Activated CD4-positive, alpha-beta T cell treated with anti-CD3 and anti-CD28 coated beads, Interleukin-2, amount 10 ng/mL, durations not matched to agents 7 days and 5 days (primary cell): ENCODE results near the gene MYH9. TPM values are rescaled to one million over a fixed set of nuclear protein-coding genes. Genes with fewer than 3 reads are reported as not detected.
A peak's percentile ranks its signal among the peaks of the same experiment; 100 is the strongest.
"Not testable (repeated sequence)": the region's sequence is repeated elsewhere in the genome, so short reads cannot be mapped to it uniquely, and the experiment has no call there.

Source experiments
- CTCF ChIA-PET: fragments of 350-600 bp; sonication (Branson Sonifier 250); formaldehyde crosslinking; loops from one replicate; lab custom pipeline; 2021; ENCODE audit warnings: antibody characterized with exemption; lab: Charles Lee
- POLR2A ChIA-PET: fragments of 350-600 bp; sonication (Branson Sonifier 250); formaldehyde crosslinking; loops from one replicate; lab custom pipeline; 2021; ENCODE audit warnings: antibody characterized with exemption; lab: Charles Lee
- DNase-seq: peaks from one replicate; pipeline ENCODE4 v3.0.0-alpha.2; 2020
- H3K27ac Mint-ChIP-seq: one replicate; pipeline ENCODE4 v1.8.0; 2021; ENCODE audit warnings: mild to moderate bottlenecking, moderate library complexity, mixed read lengths
- H3K27me3 Mint-ChIP-seq: one replicate; pipeline ENCODE4 v1.8.0; 2021; ENCODE audit warnings: mixed read lengths
- H3K36me3 Mint-ChIP-seq: one replicate; pipeline ENCODE4 v1.8.0; 2021; ENCODE audit warnings: low read depth, mixed read lengths
- H3K4me1 Mint-ChIP-seq: one replicate; pipeline ENCODE4 v1.8.0; 2021; ENCODE audit warnings: mixed read lengths
- H3K4me3 Mint-ChIP-seq: one replicate; pipeline ENCODE4 v1.8.0; 2021; ENCODE audit warnings: mild to moderate bottlenecking, moderate library complexity, mixed read lengths
- H3K9me3 Mint-ChIP-seq: one replicate; pipeline ENCODE4 v1.8.0; 2021; ENCODE audit warnings: mixed read lengths
- total RNA-seq, 2 experiments: library from RNA; stranded (reverse); gene quantifications; one replicate each; pipeline ENCODE4 v1.2.3, GENCODE V29; 2021

The MYH9 gene
- total RNA-seq, 2 experiments from 2014 or later, result 881 to 1,009 TPM

- peaks cover 2% of the 10 kb centered on the region for H3K36me3 Mint-ChIP-seq
- peak overlapping the region; percentile 25 for H3K27ac Mint-ChIP-seq
- H3K27me3 Mint-ChIP-seq, result no peaks in the 10 kb centered on the region
- POLR2A ChIA-PET, result no interaction called here
- CTCF ChIA-PET, result no interaction called here
- H3K4me3 Mint-ChIP-seq, result no peak overlapping the region
- H3K9me3 Mint-ChIP-seq, result no peaks in the 10 kb centered on the region
- peaks cover 28% of the 10 kb centered on the region for H3K4me1 Mint-ChIP-seq
- no peak for DNase-seq
Measured at GRCh38 chr22:36391638-36392037, 3.9 kb upstream of the MYH9 start.

- Mint-ChIP-seq H3K4me3 (peak overlapping the region; percentile 84), H3K4me1 (peaks cover 32% of the 10 kb centered on the region), H3K36me3 (peaks cover 26% of the 10 kb centered on the region)
- DNase-seq, POLR2A ChIA-PET, H3K27ac Mint-ChIP-seq, H3K9me3 Mint-ChIP-seq, H3K27me3 Mint-ChIP-seq: not testable (repeated sequence)
- CTCF ChIA-PET, result interaction anchor here (1.1 to 2.1 kb wide), 4 partner anchors 12 to 66 kb away, joined by 3 to 7 read pairs (median 4); no protein-coding TSS in a partner anchor
Measured at GRCh38 chr22:36389122-36389521, 1.4 kb upstream of the MYH9 start.

- Mint-ChIP-seq H3K4me1 (peaks cover 44% of the 10 kb centered on the region), H3K27me3 (no peaks in the 10 kb centered on the region), H3K27ac (peak overlapping the region; percentile 86), H3K4me3 (peak overlapping the region; percentile 84), H3K9me3 (no peaks in the 10 kb centered on the region), H3K36me3 (peaks cover 39% of the 10 kb centered on the region)
- CTCF ChIA-PET, result interaction anchor here (0.8 to 2.2 kb wide), 10 partner anchors 9 to 83 kb away, joined by 3 to 10 read pairs (median 4); no protein-coding TSS in a partner anchor
- POLR2A ChIA-PET, result interaction anchor here (0.6 to 2.0 kb wide), 4 partner anchors 9 to 119 kb away, joined by 3 to 8 read pairs (median 4); partner anchors contain the start of gene FOXRED2
- no peak for DNase-seq
Measured at GRCh38 chr22:36387709-36387958, 133 bp downstream of the MYH9 start.

GRCh38 chr22:36386900-36387708 is 663 bp downstream of the MYH9 start:
- POLR2A ChIA-PET, result interaction anchor here (0.7 to 2.0 kb wide), 2 partner anchors 8 to 68 kb away, joined by 3 to 8 read pairs; no protein-coding TSS in a partner anchor
- Mint-ChIP-seq H3K9me3 (no peaks in the 10 kb centered on the region), H3K36me3 (peaks cover 41% of the 10 kb centered on the region), H3K27ac (peak overlapping the region; percentile 96), H3K4me3 (peak overlapping the region; percentile 83), H3K4me1 (peaks cover 48% of the 10 kb centered on the region), H3K27me3 (no peaks in the 10 kb centered on the region)
- DNase-seq, result peak; percentile 62
- CTCF ChIA-PET, result interaction anchor here (0.6 to 2.7 kb wide), 11 partner anchors 8 to 87 kb away, joined by 3 to 10 read pairs (median 4); no protein-coding TSS in a partner anchor

- H3K27ac Mint-ChIP-seq, result peak overlapping the region; percentile 96
- POLR2A ChIA-PET, result interaction anchor here (2.0 kb wide), 1 partner anchor 7 kb away, joined by 8 read pairs; no protein-coding TSS in a partner anchor
- H3K9me3 Mint-ChIP-seq, result no peaks in the 10 kb centered on the region
- H3K4me3 Mint-ChIP-seq, result peak overlapping the region; percentile 83
- CTCF ChIA-PET, result interaction anchor here (0.6 to 2.7 kb wide), 7 partner anchors 8 to 88 kb away, joined by 3 to 10 read pairs (median 4); no protein-coding TSS in a partner anchor
- H3K27me3 Mint-ChIP-seq, result no peaks in the 10 kb centered on the region
- H3K4me1 Mint-ChIP-seq, result peaks cover 50% of the 10 kb centered on the region
- peaks cover 48% of the 10 kb centered on the region for H3K36me3 Mint-ChIP-seq
- peak; percentile 37 for DNase-seq
Measured at GRCh38 chr22:36386351-36386899, 1.3 kb downstream of the MYH9 start.

- peak overlapping the region; percentile 83 for H3K4me3 Mint-ChIP-seq
- no peaks in the 10 kb centered on the region for H3K9me3 Mint-ChIP-seq
- peaks cover 53% of the 10 kb centered on the region for H3K36me3 Mint-ChIP-seq
- POLR2A ChIA-PET, result interaction anchor here (0.6 kb wide), 2 partner anchors 15 to 16 kb away, joined by 3 read pairs; no protein-coding TSS in a partner anchor
- peaks cover 56% of the 10 kb centered on the region for H3K4me1 Mint-ChIP-seq
- no peaks in the 10 kb centered on the region for H3K27me3 Mint-ChIP-seq
- H3K27ac Mint-ChIP-seq, result peak overlapping the region; percentile 96
- DNase-seq, result peak; percentile 40
- CTCF ChIA-PET, result interaction anchor here (1.1 to 2.7 kb wide), 4 partner anchors 9 to 89 kb away, joined by 3 to 9 read pairs (median 4); no protein-coding TSS in a partner anchor
Measured at GRCh38 chr22:36385491-36386350, 2.0 kb downstream of the MYH9 start.

GRCh38 chr22:36384766-36385481 is 2.8 kb downstream of the MYH9 start:
- Mint-ChIP-seq H3K9me3 (no peaks in the 10 kb centered on the region), H3K27ac (peak overlapping the region; percentile 96), H3K27me3 (no peaks in the 10 kb centered on the region), H3K4me3 (peak overlapping the region; percentile 83), H3K4me1 (peaks cover 59% of the 10 kb centered on the region), H3K36me3 (peaks cover 61% of the 10 kb centered on the region)
- ChIA-PET CTCF (interaction anchor here (0.7 to 2.7 kb wide), 5 partner anchors 8 to 107 kb away, joined by 3 to 9 read pairs (median 3); no protein-coding TSS in a partner anchor), POLR2A (interaction anchor here (0.6 kb wide), 2 partner anchors 14 to 15 kb away, joined by 3 read pairs; no protein-coding TSS in a partner anchor)
- DNase-seq, result peak; percentile 67

- peaks cover 68% of the 10 kb centered on the region for H3K4me1 Mint-ChIP-seq
- H3K27ac Mint-ChIP-seq, result peak overlapping the region; percentile 83
- H3K27me3 Mint-ChIP-seq, result no peaks in the 10 kb centered on the region
- DNase-seq, result peak; percentile 72
- ChIA-PET CTCF (interaction anchor here (0.8 to 1.1 kb wide), 3 partner anchors 10 to 55 kb away, joined by 4 to 5 read pairs (median 4); no protein-coding TSS in a partner anchor), POLR2A (no interaction called here)
- H3K36me3 Mint-ChIP-seq, result peaks cover 79% of the 10 kb centered on the region
- peak overlapping the region; percentile 68 for H3K4me3 Mint-ChIP-seq
- H3K9me3 Mint-ChIP-seq, result no peaks in the 10 kb centered on the region
Measured at GRCh38 chr22:36383110-36383581, 4.6 kb downstream of the MYH9 start.

- H3K9me3 Mint-ChIP-seq, result no peaks in the 10 kb centered on the region
- ChIA-PET POLR2A (no interaction called here), CTCF (no interaction called here)
- H3K27ac Mint-ChIP-seq, result peak overlapping the region; percentile 97
- no peaks in the 10 kb centered on the region for H3K27me3 Mint-ChIP-seq
- H3K4me1 Mint-ChIP-seq, result peaks cover 83% of the 10 kb centered on the region
- no peak for DNase-seq
- H3K4me3 Mint-ChIP-seq, result peak overlapping the region; percentile 70
- peaks cover 89% of the 10 kb centered on the region for H3K36me3 Mint-ChIP-seq
Measured at GRCh38 chr22:36381513-36382128, 6.1 kb downstream of the MYH9 start.

GRCh38 chr22:36379593-36380361 is 8.0 kb downstream of the MYH9 start:
- Mint-ChIP-seq H3K36me3 (peaks cover 85% of the 10 kb centered on the region), H3K4me3 (peak overlapping the region; percentile 76), H3K9me3 (no peaks in the 10 kb centered on the region), H3K27me3 (no peaks in the 10 kb centered on the region), H3K27ac (peak overlapping the region; percentile 97), H3K4me1 (peaks cover 91% of the 10 kb centered on the region)
- ChIA-PET POLR2A (interaction anchor here (1.0 to 1.6 kb wide), 3 partner anchors 8 to 46 kb away, joined by 5 to 9 read pairs (median 8); partner anchors contain the start of gene MYH9), CTCF (interaction anchor here (0.6 to 3.4 kb wide), 9 partner anchors 8 to 98 kb away, joined by 3 to 16 read pairs (median 6); partner anchors contain the start of gene MYH9)
- DNase-seq, result peak; percentile 74
